Endothelial cell of umbilical vein (primary cell): ENCODE data around the gene RNF40. TPM values are rescaled to one million over a fixed set of nuclear protein-coding genes. Genes with fewer than 3 reads are reported as not detected.

ENCODE experiments used
- BruUV-seq: library from RNA; stranded (reverse); fragments of 400-500 nt; replicated peaks from 2 replicates; lab custom pipeline; 2021; lab: Mats Ljungman, UMichigan
- CTCF ChIA-PET: fragments of 300-600, 350-600 bp; sonication (Branson Sonifier 250); formaldehyde crosslinking; loops from one replicate; lab custom pipeline; 2021; ENCODE audit warnings: antibody characterized with exemption, inconsistent platforms; lab: Charles Lee
- POLR2A ChIA-PET: fragments of 300-600, 350-600 bp; sonication (Branson Sonifier 250); formaldehyde crosslinking; loops from one replicate; lab custom pipeline; 2021; ENCODE audit warnings: antibody characterized with exemption, inconsistent platforms; lab: Charles Lee
- DNase-seq: peaks from one replicate; pipeline ENCODE4 v3.0.0-alpha.2; 2011; ENCODE audit warnings: low read depth, low spot score
- FAIRE-seq: peaks from 2 replicates; lab custom pipeline; 2011; peaks lifted over from hg19 to GRCh38; lab: Jason Lieb, UNC
- H2AFZ ChIP-seq: 2 replicates; pipeline ENCODE4 v1.6.0; 2012; ENCODE audit warnings: low read depth, low read length, control low read depth, inconsistent platforms
- H3K27ac ChIP-seq: 2 replicates; pipeline ENCODE4 v1.5.1; 2011; ENCODE audit warnings: low read depth, mild to moderate bottlenecking, control low read depth, low read length, moderate library complexity; ENCODE audit not compliant: insufficient read depth
- H3K27me3 ChIP-seq, 2 experiments: 2 replicates each; pipeline versions ENCODE4 v1.6.0 to v1.6.1; 2011; ENCODE audit warnings: low read length in 2 of 2, mixed read lengths in 1 of 2; ENCODE audit not compliant: control insufficient read depth in 2 of 2, insufficient read depth in 2 of 2
- H3K36me3 ChIP-seq, 2 experiments: 2 replicates in 1 of 2; 3 replicates in 1 of 2; pipeline ENCODE4 v1.5.1; 2011; ENCODE audit warnings: low read length in 2 of 2, mild to moderate bottlenecking in 1 of 2, moderate library complexity in 1 of 2; ENCODE audit not compliant: control insufficient read depth in 2 of 2, insufficient read depth in 2 of 2; ENCODE audit errors: extremely low read depth in 1 of 2
- H3K4me1 ChIP-seq: 3 replicates; pipeline ENCODE4 v1.5.1; 2011; ENCODE audit warnings: mild to moderate bottlenecking, low read length; ENCODE audit not compliant: control insufficient read depth, insufficient read depth; ENCODE audit errors: extremely low read depth
- H3K4me2 ChIP-seq: 2 replicates; pipeline ENCODE4 v1.6.1; 2011; ENCODE audit warnings: low read length, control low read depth, mixed read lengths; ENCODE audit not compliant: insufficient read depth
- H3K4me3 ChIP-seq, 3 experiments: fragments of 200-600 bp in 1 of 3; sonication (generic), shearing (Covaris generic) in 1 of 3; replicated peaks in 1 of 3; 2 replicates each; pipeline ENCODE4 v1.5.1; 2011 to 2016; ENCODE audit warnings: control low read depth in 3 of 3, low read length in 3 of 3, mild to moderate bottlenecking in 2 of 3, inconsistent platforms in 1 of 3, low read depth in 1 of 3, moderate library complexity in 1 of 3; ENCODE audit not compliant: insufficient read depth in 1 of 3
- H3K79me2 ChIP-seq: 2 replicates; pipeline ENCODE4 v1.6.0; 2012; ENCODE audit warnings: low read length, inconsistent platforms; ENCODE audit not compliant: control insufficient read depth, insufficient read depth
- H3K9ac ChIP-seq: replicated peaks from 2 replicates; pipeline ENCODE3; 2011; ENCODE audit warnings: low read length, control low read depth; ENCODE audit not compliant: insufficient read depth; ENCODE audit errors: extremely low read depth
- H3K9me1 ChIP-seq: replicated peaks from 3 replicates; pipeline ENCODE4 v1.6.0; 2011; ENCODE audit warnings: mild to moderate bottlenecking, low read length; ENCODE audit not compliant: control insufficient read depth, insufficient read depth; ENCODE audit errors: extremely low read depth
- H3K9me3 ChIP-seq: replicated peaks from 2 replicates; pipeline ENCODE4 v1.5.1; 2012; ENCODE audit warnings: low read length, inconsistent platforms; ENCODE audit not compliant: control insufficient read depth, insufficient read depth
- H4K20me1 ChIP-seq: replicated peaks from 2 replicates; pipeline ENCODE3; 2011; ENCODE audit warnings: mild to moderate bottlenecking, low read length; ENCODE audit not compliant: control insufficient read depth, insufficient read depth; ENCODE audit errors: extremely low read depth
- CTCF ChIP-seq, 2 donors: IDR thresholded peaks; 1 replicate in 1 of 2; 2 replicates in 1 of 2; pipeline ENCODE4 v1.5.1; 2011; ENCODE audit warnings: low read length in 2 of 2, mild to moderate bottlenecking in 2 of 2, moderate library complexity in 2 of 2, control low read depth in 1 of 2, inconsistent platforms in 1 of 2, low read depth in 1 of 2; ENCODE audit not compliant: insufficient read depth in 1 of 2; ENCODE audit errors: extremely low read depth in 1 of 2
- EZH2 ChIP-seq: IDR thresholded peaks from 2 replicates; pipeline ENCODE4 v1.6.1; 2012; ENCODE audit warnings: borderline replicate concordance, low read depth, mild to moderate bottlenecking, moderate library complexity, low read length, inconsistent platforms; ENCODE audit not compliant: severe bottlenecking
- FOS ChIP-seq: IDR thresholded peaks from 2 replicates; pipeline ENCODE4 v1.6.1; 2011; ENCODE audit warnings: mild to moderate bottlenecking, low read length, moderate library complexity, borderline replicate concordance; ENCODE audit not compliant: insufficient read depth
- GATA2 ChIP-seq: IDR thresholded peaks from 2 replicates; pipeline ENCODE4 v1.7.0; 2011; ENCODE audit warnings: low read depth, mild to moderate bottlenecking, moderate library complexity, mixed read lengths, low read length; ENCODE audit not compliant: insufficient read length, insufficient read depth
- JUN ChIP-seq: IDR thresholded peaks from 2 replicates; pipeline ENCODE4 v1.6.1; 2011; ENCODE audit warnings: borderline replicate concordance, low read depth; ENCODE audit not compliant: insufficient read length, insufficient read depth
- MYC ChIP-seq: IDR thresholded peaks from one replicate; pipeline ENCODE4 v1.6.1; 2011; ENCODE audit warnings: mild to moderate bottlenecking, low read depth, low read length
- POLR2A ChIP-seq: IDR thresholded peaks from 2 replicates; pipeline ENCODE4 v1.6.1; 2012; ENCODE audit warnings: low read depth, mild to moderate bottlenecking, control low read depth, low read length
- POLR2AphosphoS5 ChIP-seq: IDR thresholded peaks from 2 replicates; pipeline ENCODE4 v1.6.1; 2012; ENCODE audit warnings: low read depth, mild to moderate bottlenecking, control low read depth, low read length, moderate library complexity; ENCODE audit not compliant: insufficient read depth
- dilution Hi-C: fragments of 300-500 bp; cut with MboI; formaldehyde crosslinking; loops from one replicate; pipeline ENCODE4 v1.15.0; 2019; ENCODE audit warnings: low sequenced_read_pairs; ENCODE audit not compliant: extremely low pct_ligation_motif_present
- intact Hi-C: fragments of 100-400 bp; cut with micrococcal nuclease; formaldehyde crosslinking; loops from one replicate; pipeline ENCODE4 v1.10.0; 2022
- polyA plus RNA-seq, 4 experiments: library from polyadenylated mRNA; depleted of rRNA in 3 of 4; stranded (reverse) in 3 of 4; unstranded in 1 of 4; fragments of >200 nt; gene quantifications; 2 replicates each; pipeline versions ENCODE4 v1.2.1 to v1.2.3, GENCODE V29; 2011 to 2012; ENCODE audit warnings: missing spikeins in 1 of 4
- total RNA-seq: library from RNA; stranded (reverse); gene quantifications from 2 replicates; pipeline ENCODE4 v1.2.3, GENCODE V29; 2021
- TF ChIP-seq, protein P1 (sequence below): IDR thresholded peaks from 2 replicates; pipeline ENCODE4 v1.6.1; 2011; ENCODE audit not compliant: insufficient read depth, insufficient read length

RNF40 gene
- total and polyA plus RNA-seq, 2 donors (not counting 3 experiments of a cell fraction or from before 2014, with no cell fraction given), result 60.5 to 102 TPM

DNA sequence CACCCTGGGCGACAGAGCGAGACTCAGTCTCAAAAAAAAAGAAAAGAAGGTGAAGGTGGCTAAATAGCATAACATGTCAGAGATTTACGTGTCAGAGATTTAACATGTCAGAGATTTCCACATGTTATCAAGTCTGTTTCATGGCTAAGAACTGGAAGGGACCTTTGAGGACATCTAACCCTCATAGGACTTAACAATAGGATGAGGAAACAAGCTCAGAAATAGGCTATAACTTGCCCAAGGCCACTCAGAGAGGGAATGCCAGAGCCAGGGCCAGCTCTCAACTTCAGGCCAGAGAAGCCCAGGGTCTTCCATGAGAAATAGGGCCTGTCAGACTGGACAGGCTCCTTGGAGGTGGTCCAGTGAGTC lies 51.7 kb downstream of the RNF40 start:
- Histone ChIP-seq H3K36me3 (no peaks in the 10 kb centered on the region), H3K9me1 (no peaks in the 10 kb centered on the region), H3K9ac (peak overlapping the region; percentile 52), H4K20me1 (no peaks in the 10 kb centered on the region), H3K4me2 (peak overlapping the region; percentile 71), H2AFZ (peak overlapping the region; percentile 97), H3K4me1 (peaks cover 4% of the 10 kb centered on the region), H3K27ac (peak overlapping the region; percentile 44), H3K9me3 (no peaks in the 10 kb centered on the region), H3K27me3 (no peaks in the 10 kb centered on the region), H3K4me3 (peak overlapping the region; percentile 2 to 26 (median 10)), H3K79me2 (no peaks in the 10 kb centered on the region)
- TF ChIP-seq JUN (no peak), POLR2AphosphoS5 (no peak), CTCF (IDR thresholded peaks at IDR 0.05; ENCODE audit: extremely low read depth in 1 of 2, insufficient read depth in 1 of 2, low read depth in 1 of 2, low read length in 2 of 2) (no peak), GATA2 (no peak), EZH2 (no peak), MYC (no peak), POLR2A (no peak), FOS (no peak)
- TF ChIP-seq, protein P1, sequence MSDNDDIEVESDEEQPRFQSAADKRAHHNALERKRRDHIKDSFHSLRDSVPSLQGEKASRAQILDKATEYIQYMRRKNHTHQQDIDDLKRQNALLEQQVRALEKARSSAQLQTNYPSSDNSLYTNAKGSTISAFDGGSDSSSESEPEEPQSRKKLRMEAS, result no peak
- ChIA-PET CTCF (interaction anchor here (1.0 to 2.1 kb wide), 12 partner anchors 8 to 120 kb away, joined by 3 to 19 read pairs (median 7); no protein-coding TSS in a partner anchor), POLR2A (interaction anchor here (0.6 to 0.7 kb wide), 2 partner anchors 419 to 1991 kb away, joined by 4 read pairs; partner anchors contain the start of genes ATXN2L and ZNF48)
- DNase-seq (no peak), FAIRE-seq (no peak)
- TSS peak; percentile 72 for BruUV-seq
- intact Hi-C loops (loop anchor here (1.0 to 2.0 kb wide), 7 partner anchors 9 to 108 kb away; partner anchors contain the start of genes CFAP119, PHKG2 and RNF40), dilution Hi-C loops (no loop called here)
